Upper lobe of right lung (tissue), 1 donor: ENCODE measurements around the gene SORD. TPM values are rescaled to one million over a fixed set of nuclear protein-coding genes. Genes with fewer than 3 reads are reported as not detected.
"Not testable (repeated sequence)": the region's sequence is repeated elsewhere in the genome, so short reads cannot be mapped to it uniquely, and the experiment has no call there.

ENCODE experiments used
- ATAC-seq: fragments of 200-7000 bp; cut with Tn5 transposase; one replicate; pipeline ENCODE4 v1.9.1; 2020; ENCODE audit warnings: mild to moderate bottlenecking, moderate library complexity
- DNase-seq: peaks from one replicate; pipeline ENCODE4 v3.0.0-alpha.2; 2020
- H3K27ac ChIP-seq: fragments of 200-600 bp; one replicate; pipeline ENCODE4 v1.8.0; 2022
- H3K27me3 ChIP-seq: fragments of 200-600 bp; one replicate; pipeline ENCODE4 v1.8.0; 2022; ENCODE audit warnings: mild to moderate bottlenecking
- H3K36me3 ChIP-seq: fragments of 200-600 bp; one replicate; pipeline ENCODE4 v1.8.0; 2022
- H3K4me1 ChIP-seq: fragments of 200-600 bp; one replicate; pipeline ENCODE4 v1.8.0; 2022
- H3K4me3 ChIP-seq: fragments of 200-600 bp; one replicate; pipeline ENCODE4 v1.8.0; 2022; ENCODE audit warnings: mild to moderate bottlenecking
- H3K9me3 ChIP-seq: fragments of 200-600 bp; one replicate; pipeline ENCODE4 v1.8.0; 2022
- intact Hi-C: fragments of 100-400 bp; cut with DNase I; formaldehyde crosslinking; loops from one replicate; pipeline ENCODE4 v1.11.0; 2022
- long read RNA-seq: library from polyadenylated mRNA; unstranded; transcript quantifications from one replicate; pipeline ENCODE4 v2.0.0, GENCODE V29; 2021
- total RNA-seq: library from RNA; stranded (reverse); fragmentation: NEBNext Ultra II Directional; extraction: Animal tissue kit (Norgen Biotek cat#: 25700); gene quantifications from one replicate; pipeline ENCODE4 v1.2.1, GENCODE V29; 2021
- TF ChIP-seq, protein P1 (sequence below): fragments of 200-600 bp; IDR thresholded peaks from one replicate; pipeline ENCODE4 v1.8.0; 2022; ENCODE audit warnings: antibody characterized with exemption
- donor health status: DM: no; HTN: yes; CAD: no; lungs with severe emphysema.

Gene SORD
- total RNA-seq, result 7.3 TPM
- long read RNA-seq, full-length matches to known transcripts, result 13 of 16 reads
- long read RNA-seq, partial matches to known transcripts, result 1 of 16 reads
- long read RNA-seq, other reads (novel, unspliced or antisense), result 2 of 16 reads

DNA sequence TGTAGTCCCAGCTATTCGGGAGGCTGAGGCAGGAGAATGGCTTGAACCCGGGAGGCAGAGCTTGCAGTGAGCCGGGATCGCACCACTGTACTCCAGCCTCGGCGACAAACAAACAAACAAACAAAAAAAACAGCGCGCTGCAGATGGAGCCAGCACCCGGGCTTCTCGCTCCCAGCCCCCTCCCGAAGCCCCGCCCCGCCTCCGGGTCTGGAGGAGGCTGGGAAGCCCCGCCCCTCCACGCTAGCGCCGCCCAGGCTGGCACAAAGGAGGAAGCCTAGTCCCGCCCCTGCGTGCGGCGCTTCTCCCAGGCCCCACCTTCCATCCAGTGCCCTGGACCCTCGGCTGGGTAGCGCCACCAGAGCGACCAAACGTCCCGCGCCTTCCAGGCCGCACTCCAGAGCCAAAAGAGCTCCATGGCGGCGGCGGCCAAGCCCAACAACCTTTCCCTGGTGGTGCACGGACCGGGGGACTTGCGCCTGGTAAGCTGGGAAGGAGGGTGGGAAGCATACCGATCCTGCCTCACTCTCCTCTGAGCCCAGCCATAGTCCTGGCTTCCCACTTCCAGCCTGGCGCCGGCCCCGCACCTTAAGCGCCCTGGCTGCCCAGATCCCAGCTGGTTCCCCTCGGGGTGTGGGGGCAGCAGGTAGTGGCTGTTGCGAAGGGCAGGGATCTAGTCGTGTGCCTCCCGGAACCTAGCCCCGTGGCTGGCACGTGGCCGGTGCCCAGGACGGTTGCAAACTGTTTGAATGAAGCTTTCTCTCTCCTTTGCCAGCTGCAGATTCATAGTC lies at the start of gene SORD:
SORD (plus strand) TSS at position 325 of the 788 bp plus-strand sequence; CDS start at position 414, 89 bp downstream.
- Histone ChIP-seq H3K9me3 (no peaks in the 10 kb centered on the region), H3K27me3 (peaks cover 7% of the 10 kb centered on the region), H3K27ac (peak within 1 kb of the TSS; percentile 40), H3K4me1 (peaks cover 5% of the 10 kb centered on the region), H3K4me3 (peak within 1 kb of the TSS; percentile 60), H3K36me3 (no peaks in the 10 kb centered on the region)
- TF ChIP-seq, protein P1, sequence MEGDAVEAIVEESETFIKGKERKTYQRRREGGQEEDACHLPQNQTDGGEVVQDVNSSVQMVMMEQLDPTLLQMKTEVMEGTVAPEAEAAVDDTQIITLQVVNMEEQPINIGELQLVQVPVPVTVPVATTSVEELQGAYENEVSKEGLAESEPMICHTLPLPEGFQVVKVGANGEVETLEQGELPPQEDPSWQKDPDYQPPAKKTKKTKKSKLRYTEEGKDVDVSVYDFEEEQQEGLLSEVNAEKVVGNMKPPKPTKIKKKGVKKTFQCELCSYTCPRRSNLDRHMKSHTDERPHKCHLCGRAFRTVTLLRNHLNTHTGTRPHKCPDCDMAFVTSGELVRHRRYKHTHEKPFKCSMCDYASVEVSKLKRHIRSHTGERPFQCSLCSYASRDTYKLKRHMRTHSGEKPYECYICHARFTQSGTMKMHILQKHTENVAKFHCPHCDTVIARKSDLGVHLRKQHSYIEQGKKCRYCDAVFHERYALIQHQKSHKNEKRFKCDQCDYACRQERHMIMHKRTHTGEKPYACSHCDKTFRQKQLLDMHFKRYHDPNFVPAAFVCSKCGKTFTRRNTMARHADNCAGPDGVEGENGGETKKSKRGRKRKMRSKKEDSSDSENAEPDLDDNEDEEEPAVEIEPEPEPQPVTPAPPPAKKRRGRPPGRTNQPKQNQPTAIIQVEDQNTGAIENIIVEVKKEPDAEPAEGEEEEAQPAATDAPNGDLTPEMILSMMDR, result no peak
- peak; percentile 97 for DNase-seq
- ATAC-seq, result peak; percentile 99
- intact Hi-C loops, result no loop called here

DNA sequence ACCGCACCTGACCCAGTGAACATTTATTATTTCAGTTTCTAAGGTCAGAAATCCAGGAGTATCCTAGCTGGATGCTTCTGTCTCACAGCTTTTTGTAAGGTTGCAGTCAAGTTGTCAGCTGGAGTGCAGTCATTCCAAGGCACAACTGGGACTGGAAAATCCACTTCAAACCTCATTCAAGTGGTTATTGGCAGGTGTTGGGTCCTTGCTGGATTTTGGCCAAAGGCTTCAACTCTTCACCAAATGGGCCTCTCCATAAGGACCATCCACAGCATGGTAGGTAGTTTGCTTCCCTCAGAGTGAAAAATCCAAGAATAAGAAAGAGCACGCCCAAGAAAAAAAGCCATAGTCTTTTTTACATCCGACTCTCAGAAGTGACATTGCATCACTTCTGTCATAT lies 46.8 kb upstream of the SORD start:
- H3K4me3 ChIP-seq, H3K36me3 ChIP-seq, H3K27me3 ChIP-seq, DNase-seq, H3K27ac ChIP-seq, H3K9me3 ChIP-seq, H3K4me1 ChIP-seq, intact Hi-C loops: not testable (repeated sequence)
- peak; percentile 33 for ATAC-seq

DNA sequence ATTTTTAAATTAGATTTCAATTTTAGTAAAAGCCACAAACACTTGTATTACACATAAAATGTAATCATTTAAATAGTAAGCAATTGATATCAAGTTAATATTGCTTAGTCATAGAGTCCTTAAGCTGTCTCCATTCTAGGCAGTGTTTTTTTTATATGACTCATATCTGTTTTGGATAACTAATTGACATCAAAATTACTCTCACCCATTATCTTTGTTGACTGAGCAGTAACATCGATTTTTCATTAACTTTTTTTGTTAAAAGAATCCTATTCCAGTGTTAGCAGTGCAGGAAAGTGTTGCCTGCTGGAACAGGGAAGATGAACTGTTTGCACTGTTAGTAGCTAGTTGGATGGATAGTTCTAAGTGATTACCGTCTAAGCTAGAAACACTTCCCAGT lies 45.2 kb upstream of the SORD start:
- H3K4me3 ChIP-seq, H3K27ac ChIP-seq, H3K9me3 ChIP-seq, DNase-seq, ATAC-seq, intact Hi-C loops, H3K36me3 ChIP-seq, H3K4me1 ChIP-seq, H3K27me3 ChIP-seq: not testable (repeated sequence)

DNA sequence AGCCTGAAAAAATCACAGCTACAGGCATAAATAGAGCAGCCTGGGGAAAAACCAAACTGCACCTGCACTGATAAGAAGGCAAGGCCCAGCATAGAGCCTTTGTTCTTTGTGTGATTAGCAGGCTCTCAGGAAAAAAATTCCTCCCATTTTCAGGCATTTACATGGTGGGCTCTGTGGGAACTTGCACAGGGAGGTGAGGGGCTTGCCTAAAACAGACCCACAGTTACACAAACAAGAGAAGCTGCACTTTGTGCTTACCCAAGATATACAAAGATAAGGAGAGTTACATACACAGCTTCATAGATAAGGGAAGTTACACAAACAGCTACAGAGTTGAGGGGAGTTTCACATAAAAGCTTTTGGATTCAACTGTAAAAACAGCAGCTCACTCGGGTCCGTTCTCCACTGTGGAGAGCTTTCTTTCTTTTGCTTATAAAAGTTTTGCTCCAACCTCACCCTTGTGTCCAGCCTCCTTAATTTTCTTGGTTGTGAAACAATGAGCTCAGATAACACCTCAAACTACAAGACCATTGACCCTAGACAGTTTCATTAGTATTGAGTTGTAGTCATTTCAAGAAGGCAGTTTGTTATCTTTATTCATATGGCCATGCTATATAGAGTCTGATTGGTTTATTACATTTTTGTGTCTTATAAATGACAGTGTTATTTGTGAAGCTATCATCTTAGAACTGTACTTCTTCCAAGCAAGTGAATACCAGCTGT lies 43.2 kb upstream of the SORD start:
- H3K36me3 ChIP-seq, H3K27me3 ChIP-seq, H3K4me3 ChIP-seq, ATAC-seq, intact Hi-C loops, H3K4me1 ChIP-seq, H3K27ac ChIP-seq, H3K9me3 ChIP-seq, DNase-seq: not testable (repeated sequence)

DNA sequence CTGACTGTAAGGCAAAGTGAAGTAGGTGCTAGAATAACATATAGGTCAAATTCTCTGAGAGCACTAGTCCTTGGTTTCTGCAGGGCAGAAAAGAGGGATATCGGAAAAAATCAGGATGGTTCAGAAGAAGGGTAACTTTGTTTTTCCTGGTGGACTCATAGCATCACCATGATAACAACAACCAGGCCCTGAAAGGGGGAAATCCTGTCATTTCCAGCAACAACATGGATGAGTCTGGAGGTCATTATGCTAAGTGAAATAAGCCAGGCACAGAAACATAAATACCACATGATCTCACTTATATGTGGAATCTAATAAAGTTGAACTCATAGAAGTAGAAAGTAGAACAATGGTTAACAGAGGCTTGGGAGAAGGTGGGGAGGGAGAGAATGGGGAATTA lies 38.9 kb upstream of the SORD start:
- DNase-seq, H3K4me1 ChIP-seq, H3K4me3 ChIP-seq, intact Hi-C loops, H3K27ac ChIP-seq, ATAC-seq, H3K9me3 ChIP-seq, H3K27me3 ChIP-seq, H3K36me3 ChIP-seq: not testable (repeated sequence)

DNA sequence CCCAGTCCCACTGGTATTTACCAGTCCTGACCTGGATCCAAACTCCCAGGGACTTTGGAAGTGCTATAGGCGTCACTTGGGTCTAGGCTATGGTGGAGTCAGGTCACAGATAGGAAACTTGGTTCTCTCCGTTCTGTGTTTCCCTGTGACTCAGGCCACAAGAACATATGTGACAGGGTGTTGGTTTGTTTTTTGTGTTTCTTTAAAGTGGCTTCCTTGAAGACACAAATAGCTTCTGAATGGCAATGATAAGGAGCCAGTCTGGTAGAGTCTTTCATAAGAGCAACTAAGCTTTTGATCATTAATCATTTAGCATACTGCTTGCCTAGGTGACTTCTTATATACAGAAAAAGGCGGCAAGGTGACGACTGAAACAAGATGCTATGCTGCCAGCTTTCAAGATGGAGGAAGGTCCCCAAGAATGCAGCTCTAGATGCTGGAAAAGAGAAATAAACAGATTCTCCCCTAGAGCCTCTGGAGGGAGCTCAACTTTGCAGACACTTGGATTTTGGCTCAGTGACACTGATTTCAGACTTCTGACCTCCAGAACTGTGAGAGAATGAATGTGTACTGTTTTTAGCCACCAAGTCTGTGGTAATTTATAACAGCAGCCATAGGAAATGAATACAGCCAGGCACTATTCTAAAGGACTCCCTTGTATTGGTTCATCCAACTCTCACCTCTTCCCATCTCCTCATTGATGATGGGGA lies 36.5 kb upstream of the SORD start:
- intact Hi-C loops, H3K4me3 ChIP-seq, DNase-seq, ATAC-seq, H3K4me1 ChIP-seq, H3K36me3 ChIP-seq, H3K9me3 ChIP-seq, H3K27me3 ChIP-seq, H3K27ac ChIP-seq: not testable (repeated sequence)

DNA sequence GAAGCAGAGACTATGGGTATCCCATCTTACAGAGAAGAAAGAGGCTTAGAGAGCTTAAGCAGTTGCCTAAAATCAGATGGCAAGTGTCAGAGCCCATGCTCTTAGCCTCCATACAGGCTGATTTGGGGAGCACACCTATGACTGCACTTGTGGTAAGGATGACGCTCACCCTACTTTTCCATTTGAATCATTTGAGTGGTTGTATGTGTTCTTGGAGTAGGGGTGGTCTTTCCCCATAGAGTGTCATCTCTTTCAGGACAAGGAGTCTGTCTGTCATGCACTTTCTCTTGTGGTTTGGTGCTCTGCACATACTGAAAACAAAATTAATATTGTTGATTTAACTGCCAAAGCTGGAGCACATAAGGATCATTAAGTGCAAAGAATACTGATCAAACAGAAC lies 35.3 kb upstream of the SORD start:
- ATAC-seq, H3K27me3 ChIP-seq, H3K4me3 ChIP-seq, H3K27ac ChIP-seq, H3K4me1 ChIP-seq, intact Hi-C loops, DNase-seq, H3K9me3 ChIP-seq, H3K36me3 ChIP-seq: not testable (repeated sequence)

DNA sequence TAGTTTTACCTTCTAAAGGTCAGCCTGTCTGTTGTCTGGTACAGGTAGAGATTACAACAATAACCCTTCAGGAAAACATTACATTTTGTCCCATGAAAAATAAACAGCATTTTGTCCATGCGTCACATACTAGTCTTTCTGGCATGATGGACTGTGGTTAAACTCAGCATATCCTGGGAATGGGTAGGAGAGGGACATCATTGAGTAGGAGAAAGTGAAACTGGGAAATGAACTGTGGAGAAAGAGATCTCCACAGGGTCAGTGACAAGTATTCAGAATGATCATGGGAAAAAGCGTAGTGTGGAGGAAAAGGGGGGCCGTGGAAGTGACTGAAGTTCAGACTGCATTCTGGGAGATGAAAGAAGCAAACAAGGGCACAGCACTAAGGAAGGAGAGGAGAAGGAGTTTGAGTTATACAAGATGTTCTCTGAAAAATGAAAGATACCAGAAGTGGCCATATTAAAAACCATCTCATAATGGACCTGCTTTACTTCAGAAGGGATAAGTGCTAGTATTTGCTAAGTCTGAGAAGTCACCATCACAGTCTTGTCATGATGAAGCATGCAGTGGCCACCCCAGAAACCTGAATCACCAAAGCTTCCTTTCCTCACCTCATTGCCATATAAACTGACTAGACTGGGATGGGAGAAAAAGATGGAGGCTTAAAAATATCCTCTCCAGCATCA lies 34.7 kb upstream of the SORD start:
- H3K4me3 ChIP-seq, H3K27ac ChIP-seq, H3K9me3 ChIP-seq, H3K4me1 ChIP-seq, intact Hi-C loops, H3K36me3 ChIP-seq, DNase-seq, ATAC-seq, H3K27me3 ChIP-seq: not testable (repeated sequence)

DNA sequence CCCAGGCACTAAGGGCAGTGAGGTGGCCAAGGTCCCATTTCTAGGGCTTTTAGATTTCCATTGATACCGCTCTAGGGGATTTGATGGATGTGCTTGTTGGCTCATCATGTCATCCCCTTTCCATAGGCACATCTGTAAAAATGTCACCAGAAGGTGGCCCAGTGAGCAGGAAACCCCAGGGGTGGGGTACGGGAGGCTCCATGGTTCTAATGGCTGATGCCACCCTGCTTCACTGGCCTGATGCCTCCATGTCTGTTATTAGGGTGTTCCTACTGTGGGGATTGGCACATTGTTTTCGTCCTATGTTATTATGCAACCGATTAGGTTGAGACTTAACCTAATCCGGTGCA lies 34.1 kb upstream of the SORD start:
- H3K27me3 ChIP-seq, H3K4me1 ChIP-seq, H3K36me3 ChIP-seq, H3K27ac ChIP-seq, H3K4me3 ChIP-seq, H3K9me3 ChIP-seq, ATAC-seq, intact Hi-C loops, DNase-seq: not testable (repeated sequence)

DNA sequence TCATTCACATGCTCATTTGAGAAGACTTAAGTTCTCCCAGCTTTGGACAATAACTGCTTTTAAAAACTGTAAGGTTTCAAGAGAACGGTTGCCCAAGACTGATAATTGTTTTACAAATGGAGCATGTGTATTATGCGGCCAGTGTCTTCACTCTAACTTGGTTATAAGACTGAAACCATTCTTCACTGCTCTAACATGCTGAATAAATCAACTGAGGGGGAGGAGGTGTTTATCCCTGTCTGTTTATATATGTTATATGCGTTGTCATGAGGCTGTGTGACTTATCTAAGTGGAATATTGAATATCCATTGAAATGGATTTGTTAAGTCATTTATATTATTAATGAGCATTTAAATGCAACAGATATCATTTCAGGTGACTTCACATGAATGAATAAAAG lies 25.4 kb upstream of the SORD start:
- H3K36me3 ChIP-seq, intact Hi-C loops, H3K27ac ChIP-seq, H3K9me3 ChIP-seq, H3K27me3 ChIP-seq, ATAC-seq, H3K4me1 ChIP-seq, DNase-seq, H3K4me3 ChIP-seq: not testable (repeated sequence)
